WTC11 (cell line): ENCODE results near the gene SETD2.
"Not testable (repeated sequence)": the region's sequence is repeated elsewhere in the genome, so short reads cannot be mapped to it uniquely, and the experiment has no call there.

Experiments used
- TEAD1 ChIP-seq: sonication (generic); formaldehyde crosslinking; IDR thresholded peaks from 2 replicates; pipeline ENCODE4 v1.8.0; 2022; ENCODE audit warnings: mild to moderate bottlenecking, missing genetic modification reagents
- TF ChIP-seq, protein P1 (sequence below): sonication (generic); formaldehyde crosslinking; IDR thresholded peaks from 2 replicates; pipeline ENCODE4 v1.8.1; 2022; ENCODE audit warnings: low read depth, mild to moderate bottlenecking, moderate library complexity, missing genetic modification reagents, borderline replicate concordance
- TF ChIP-seq, protein P2 (sequence below): fragments of 200-600 bp; IDR thresholded peaks from 2 replicates; pipeline ENCODE4 v1.8.0; 2022; ENCODE audit warnings: antibody characterized with exemption
- TF ChIP-seq, protein P3 (sequence below): sonication (generic); formaldehyde crosslinking; IDR thresholded peaks from 2 replicates; pipeline ENCODE4 v1.8.1; 2022; ENCODE audit warnings: low read depth, missing genetic modification reagents, borderline replicate concordance

DNA sequence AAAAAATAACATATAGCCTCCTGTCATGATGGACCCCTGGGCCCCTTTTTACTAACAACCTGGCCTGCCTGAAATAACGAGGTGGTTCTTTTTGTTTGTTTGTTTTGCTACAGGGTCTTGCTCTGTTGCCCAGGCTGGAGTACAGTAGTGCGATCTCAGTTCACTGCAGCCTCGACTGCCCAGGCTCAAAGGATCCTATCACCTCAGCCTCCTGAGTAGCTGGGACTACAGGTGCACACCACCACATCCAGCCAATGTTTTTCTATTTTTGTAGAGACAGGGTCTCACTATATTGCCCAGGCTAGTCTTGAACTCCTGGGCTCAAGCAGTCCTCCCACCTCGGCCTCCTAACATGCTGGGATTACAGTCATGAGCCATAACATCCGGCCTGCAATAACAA, 42.1 kb upstream of the SETD2 start:
- TF ChIP-seq, protein P1, sequence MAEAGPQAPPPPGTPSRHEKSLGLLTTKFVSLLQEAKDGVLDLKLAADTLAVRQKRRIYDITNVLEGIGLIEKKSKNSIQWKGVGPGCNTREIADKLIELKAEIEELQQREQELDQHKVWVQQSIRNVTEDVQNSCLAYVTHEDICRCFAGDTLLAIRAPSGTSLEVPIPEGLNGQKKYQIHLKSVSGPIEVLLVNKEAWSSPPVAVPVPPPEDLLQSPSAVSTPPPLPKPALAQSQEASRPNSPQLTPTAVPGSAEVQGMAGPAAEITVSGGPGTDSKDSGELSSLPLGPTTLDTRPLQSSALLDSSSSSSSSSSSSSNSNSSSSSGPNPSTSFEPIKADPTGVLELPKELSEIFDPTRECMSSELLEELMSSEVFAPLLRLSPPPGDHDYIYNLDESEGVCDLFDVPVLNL (CRISPR knock-in tag) = not testable (repeated sequence)
- TF ChIP-seq, protein P2, sequence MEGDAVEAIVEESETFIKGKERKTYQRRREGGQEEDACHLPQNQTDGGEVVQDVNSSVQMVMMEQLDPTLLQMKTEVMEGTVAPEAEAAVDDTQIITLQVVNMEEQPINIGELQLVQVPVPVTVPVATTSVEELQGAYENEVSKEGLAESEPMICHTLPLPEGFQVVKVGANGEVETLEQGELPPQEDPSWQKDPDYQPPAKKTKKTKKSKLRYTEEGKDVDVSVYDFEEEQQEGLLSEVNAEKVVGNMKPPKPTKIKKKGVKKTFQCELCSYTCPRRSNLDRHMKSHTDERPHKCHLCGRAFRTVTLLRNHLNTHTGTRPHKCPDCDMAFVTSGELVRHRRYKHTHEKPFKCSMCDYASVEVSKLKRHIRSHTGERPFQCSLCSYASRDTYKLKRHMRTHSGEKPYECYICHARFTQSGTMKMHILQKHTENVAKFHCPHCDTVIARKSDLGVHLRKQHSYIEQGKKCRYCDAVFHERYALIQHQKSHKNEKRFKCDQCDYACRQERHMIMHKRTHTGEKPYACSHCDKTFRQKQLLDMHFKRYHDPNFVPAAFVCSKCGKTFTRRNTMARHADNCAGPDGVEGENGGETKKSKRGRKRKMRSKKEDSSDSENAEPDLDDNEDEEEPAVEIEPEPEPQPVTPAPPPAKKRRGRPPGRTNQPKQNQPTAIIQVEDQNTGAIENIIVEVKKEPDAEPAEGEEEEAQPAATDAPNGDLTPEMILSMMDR = not testable (repeated sequence)
- not testable (repeated sequence) for TF ChIP-seq TEAD1 (CRISPR knock-in tag)
- TF ChIP-seq, protein P3, sequence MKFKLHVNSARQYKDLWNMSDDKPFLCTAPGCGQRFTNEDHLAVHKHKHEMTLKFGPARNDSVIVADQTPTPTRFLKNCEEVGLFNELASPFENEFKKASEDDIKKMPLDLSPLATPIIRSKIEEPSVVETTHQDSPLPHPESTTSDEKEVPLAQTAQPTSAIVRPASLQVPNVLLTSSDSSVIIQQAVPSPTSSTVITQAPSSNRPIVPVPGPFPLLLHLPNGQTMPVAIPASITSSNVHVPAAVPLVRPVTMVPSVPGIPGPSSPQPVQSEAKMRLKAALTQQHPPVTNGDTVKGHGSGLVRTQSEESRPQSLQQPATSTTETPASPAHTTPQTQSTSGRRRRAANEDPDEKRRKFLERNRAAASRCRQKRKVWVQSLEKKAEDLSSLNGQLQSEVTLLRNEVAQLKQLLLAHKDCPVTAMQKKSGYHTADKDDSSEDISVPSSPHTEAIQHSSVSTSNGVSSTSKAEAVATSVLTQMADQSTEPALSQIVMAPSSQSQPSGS (CRISPR knock-in tag) = not testable (repeated sequence)
